Testis (tissue), 3 donors: Measurements from ENCODE around the gene TRIM52. TPM values are rescaled to one million over a fixed set of nuclear protein-coding genes. Genes with fewer than 3 reads are reported as not detected.
A peak's percentile ranks its signal among the peaks of the same experiment; 100 is the strongest.

Source experiments
- DNase-seq: peaks from one replicate; pipeline ENCODE4 v3.0.0-alpha.2; 2019
- H3K27ac ChIP-seq, 2 donors: fragments of 200-600 bp; sonication (generic); one replicate each; pipeline ENCODE4 v1.5.1; 2019
- H3K27me3 ChIP-seq: fragments of 200-600 bp; sonication (generic); one replicate; pipeline ENCODE4 v1.5.1; 2019
- H3K36me3 ChIP-seq: fragments of 200-600 bp; sonication (generic); one replicate; pipeline ENCODE4 v1.5.1; 2017; ENCODE audit warnings: low read depth; ENCODE audit errors: missing control alignments
- H3K4me1 ChIP-seq: fragments of 200-600 bp; sonication (generic); one replicate; pipeline ENCODE4 v1.5.1; 2019
- H3K4me3 ChIP-seq, 2 donors: fragments of 200-600 bp; sonication (generic); one replicate each; pipeline ENCODE4 v1.5.1; 2017 to 2019
- H3K9me3 ChIP-seq: fragments of 200-600 bp; sonication (generic); one replicate; pipeline ENCODE4 v1.5.1; 2017
- POLR2A ChIP-seq: fragments of 450-650 bp; IDR thresholded peaks from one replicate; pipeline ENCODE4 v1.6.1; 2017; ENCODE audit warnings: antibody characterized with exemption, mild to moderate bottlenecking, moderate library complexity
- WGBS, 2 donors: methylation state at CpG; one replicate each; pipeline ENCODE4 v1.1.5; 2018; 5-methylcytosine and 5-hydroxymethylcytosine counted together
- intact Hi-C: fragments of 100-400 bp; cut with DNase I; formaldehyde crosslinking; loops from one replicate; pipeline ENCODE4 v1.15.1; 2023; ENCODE audit warnings: low total_unique reads
- polyA plus RNA-seq: library from polyadenylated mRNA; stranded (reverse); fragments of 350-450 nt; fragmentation: Illumina TruSeq; extraction: RNeasy Lipid Tissue Mini Kit (QIAGEN cat#74804); gene quantifications from one replicate; pipeline ENCODE4 v1.2.3, GENCODE V29; 2014; ENCODE audit warnings: low read depth, low replicate concordance; ENCODE audit not compliant: insufficient read depth
- total RNA-seq, 2 donors: library from RNA; depleted of rRNA; stranded (reverse); fragments of >200 nt; gene quantifications; one replicate each; pipeline ENCODE4 v1.2.3, GENCODE V29; 2016
- TF ChIP-seq, protein P1 (sequence below), 3 experiments: fragments of 450-650 bp in 2 of 3; fragments of 200-600 bp in 1 of 3; sonication (generic) in 1 of 3; IDR thresholded peaks; one replicate each; pipeline ENCODE4 v1.5.1; 2016 to 2019; ENCODE audit warnings: antibody characterized with exemption in 3 of 3, mild to moderate bottlenecking in 2 of 3, moderate library complexity in 1 of 3

Gene TRIM52
- total and polyA plus RNA-seq, 3 donors from 2014 or later, result 19.3 to 32.8 (median 28.4) TPM

DNA sequence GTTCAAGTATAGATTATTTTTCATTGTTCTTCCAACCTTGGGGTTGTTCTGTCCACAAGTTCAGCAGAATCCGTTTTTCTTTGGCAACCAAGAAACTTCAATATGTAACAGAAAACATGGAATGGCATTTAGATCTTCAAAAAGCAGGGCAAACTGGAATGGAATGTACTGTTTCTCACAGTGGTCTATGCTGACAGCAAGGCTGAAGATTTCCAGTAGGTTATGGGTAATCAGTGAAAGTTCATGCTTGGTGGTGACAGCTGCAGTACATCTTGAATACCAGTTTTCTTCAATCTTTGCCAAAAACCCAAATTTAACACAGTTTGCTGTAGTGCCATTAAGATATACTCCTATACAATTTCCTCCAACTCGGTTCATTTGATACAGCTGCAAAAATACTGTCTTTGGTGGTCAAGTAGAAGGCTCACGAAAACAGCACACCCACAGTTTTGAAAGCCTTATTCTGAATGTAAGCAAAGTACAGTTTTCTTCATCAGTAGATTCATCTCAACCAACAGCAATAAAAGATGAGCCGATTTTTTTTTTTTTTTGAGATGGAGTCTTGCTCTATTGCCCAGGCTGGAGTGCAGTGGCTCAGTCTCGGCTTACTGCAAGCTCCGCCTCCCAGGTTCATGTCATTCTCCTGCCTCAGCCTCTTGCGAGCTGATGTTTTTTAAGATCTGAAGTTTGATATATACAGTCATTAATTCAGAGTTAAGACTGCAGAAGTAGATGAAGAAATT is 4.9 kb downstream of the TRIM52 start:
- intact Hi-C loops, result no loop called here
- TF ChIP-seq, protein P1, sequence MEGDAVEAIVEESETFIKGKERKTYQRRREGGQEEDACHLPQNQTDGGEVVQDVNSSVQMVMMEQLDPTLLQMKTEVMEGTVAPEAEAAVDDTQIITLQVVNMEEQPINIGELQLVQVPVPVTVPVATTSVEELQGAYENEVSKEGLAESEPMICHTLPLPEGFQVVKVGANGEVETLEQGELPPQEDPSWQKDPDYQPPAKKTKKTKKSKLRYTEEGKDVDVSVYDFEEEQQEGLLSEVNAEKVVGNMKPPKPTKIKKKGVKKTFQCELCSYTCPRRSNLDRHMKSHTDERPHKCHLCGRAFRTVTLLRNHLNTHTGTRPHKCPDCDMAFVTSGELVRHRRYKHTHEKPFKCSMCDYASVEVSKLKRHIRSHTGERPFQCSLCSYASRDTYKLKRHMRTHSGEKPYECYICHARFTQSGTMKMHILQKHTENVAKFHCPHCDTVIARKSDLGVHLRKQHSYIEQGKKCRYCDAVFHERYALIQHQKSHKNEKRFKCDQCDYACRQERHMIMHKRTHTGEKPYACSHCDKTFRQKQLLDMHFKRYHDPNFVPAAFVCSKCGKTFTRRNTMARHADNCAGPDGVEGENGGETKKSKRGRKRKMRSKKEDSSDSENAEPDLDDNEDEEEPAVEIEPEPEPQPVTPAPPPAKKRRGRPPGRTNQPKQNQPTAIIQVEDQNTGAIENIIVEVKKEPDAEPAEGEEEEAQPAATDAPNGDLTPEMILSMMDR (IDR thresholded peaks at IDR 0.05), result no peak
- TF ChIP-seq POLR2A, result no peak
- Histone ChIP-seq H3K4me1 (peaks cover 27% of the 10 kb centered on the region), H3K27me3 (no peaks in the 10 kb centered on the region), H3K27ac (no peak overlapping the region), H3K36me3 (no peaks in the 10 kb centered on the region), H3K9me3 (no peaks in the 10 kb centered on the region), H3K4me3 (no peak overlapping the region)
- DNase-seq, result no peak
- 76 to 78% methylated on average over 7 of the region's 7 CpGs for WGBS, 2 donors

DNA sequence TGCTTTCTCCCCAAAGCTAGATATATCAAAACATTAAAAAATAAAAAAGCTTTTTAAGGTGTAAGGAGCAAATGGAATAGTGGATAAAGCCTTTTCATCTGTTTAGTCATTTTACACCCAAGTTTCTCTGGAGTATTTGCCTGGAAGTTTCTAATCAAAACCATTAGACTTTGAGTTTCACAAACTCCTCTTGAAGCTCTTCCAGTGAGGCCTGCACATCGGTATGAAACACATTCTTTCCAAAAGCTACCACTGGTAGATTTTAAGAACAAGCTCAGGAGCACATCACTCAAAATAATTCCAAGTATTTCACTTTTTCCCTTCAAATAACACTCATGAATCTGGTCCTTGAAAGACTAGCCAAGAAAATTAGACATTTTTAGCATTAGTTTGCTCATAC is 5.7 kb downstream of the TRIM52 start:
- Histone ChIP-seq H3K9me3 (no peaks in the 10 kb centered on the region), H3K4me1 (peaks cover 27% of the 10 kb centered on the region), H3K27ac (no peak overlapping the region), H3K27me3 (no peaks in the 10 kb centered on the region), H3K36me3 (no peaks in the 10 kb centered on the region), H3K4me3 (no peak overlapping the region)
- intact Hi-C loops, result no loop called here
- WGBS, 2 donors, result 52 to 67% methylated on average over 1 of the region's 1 CpG
- no peak for TF ChIP-seq POLR2A
- TF ChIP-seq, protein P1 (IDR thresholded peaks at IDR 0.05), result no peak
- no peak for DNase-seq

DNA sequence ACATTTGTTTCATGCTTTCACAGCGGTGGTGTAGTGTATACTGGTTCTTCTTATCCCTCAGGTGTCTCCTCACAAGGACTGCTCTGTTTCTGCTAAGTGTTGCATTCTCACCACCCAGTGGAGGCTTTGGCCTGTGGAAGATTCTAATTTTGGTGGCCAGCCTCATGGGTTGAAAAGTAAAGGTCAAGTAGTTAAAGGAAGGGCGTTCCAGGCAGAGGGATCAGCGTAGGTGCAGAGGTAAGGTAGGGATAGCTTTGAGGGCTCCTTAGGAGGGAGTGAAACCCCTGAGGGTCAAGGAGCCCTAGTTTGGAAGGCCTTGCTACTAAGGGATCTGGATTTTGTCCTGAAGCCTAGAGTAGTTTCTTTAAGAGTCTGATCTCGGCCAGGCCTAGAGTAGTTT is 12.7 kb downstream of the TRIM52 start:
- Histone ChIP-seq H3K27ac (peak overlapping the region; percentile 55 to 94), H3K4me1 (peaks cover 50% of the 10 kb centered on the region), H3K9me3 (no peaks in the 10 kb centered on the region), H3K36me3 (no peaks in the 10 kb centered on the region), H3K27me3 (no peaks in the 10 kb centered on the region), H3K4me3 (peak overlapping the region in 1 of 2 donors; percentile 80)
- TF ChIP-seq POLR2A, result no peak
- TF ChIP-seq, protein P1 (IDR thresholded peaks at IDR 0.05), result no peak
- WGBS, 2 donors, result 52 to 64% methylated on average over 4 of the region's 4 CpGs
- intact Hi-C loops, result no loop called here
- DNase-seq, result no peak

DNA sequence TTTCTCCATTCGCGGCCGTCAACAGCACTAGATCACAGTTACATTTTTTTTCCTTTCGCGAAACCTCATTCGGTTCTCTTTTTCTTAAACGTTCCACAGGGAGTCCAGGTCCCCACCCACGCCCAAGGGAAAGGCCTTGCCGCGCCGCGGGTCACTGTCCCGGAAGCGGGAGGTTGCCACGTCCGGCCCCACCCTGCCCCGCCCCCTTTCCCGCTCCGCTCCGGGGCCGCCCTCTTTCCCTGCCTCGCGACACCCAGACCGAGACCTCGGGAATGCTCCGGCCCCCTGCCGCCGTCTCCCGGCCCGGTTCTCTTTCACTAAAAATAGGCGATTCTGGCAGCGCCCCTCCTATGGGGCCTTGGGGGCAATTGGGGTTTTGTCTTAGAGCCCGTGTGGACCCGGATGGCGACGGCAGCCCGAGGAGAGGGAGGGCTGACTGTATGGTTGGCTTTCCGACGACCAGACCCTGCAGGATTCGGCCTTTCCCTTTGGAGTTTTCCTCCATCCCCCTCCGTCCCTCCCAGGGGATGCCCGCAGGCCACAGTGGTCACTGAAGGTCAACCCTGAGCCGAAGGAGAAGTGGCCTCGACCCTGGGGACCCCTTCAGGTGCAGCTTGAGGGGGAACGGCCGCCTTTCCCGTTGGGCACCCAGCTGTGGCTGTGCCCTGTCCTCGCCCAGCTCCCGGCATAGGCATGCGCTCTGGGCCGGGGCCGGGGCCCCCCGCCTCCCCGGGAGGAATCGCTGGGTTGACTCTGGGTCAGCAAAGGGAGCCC is 14.5 kb downstream of the TRIM52 start:
- TF ChIP-seq, protein P1 (IDR thresholded peaks at IDR 0.05), result no peak
- TF ChIP-seq POLR2A, result peak; percentile 5
- H3K27me3 ChIP-seq, result no peaks in the 10 kb centered on the region
- peak overlapping the region; percentile 94 to 96 for H3K27ac ChIP-seq
- H3K36me3 ChIP-seq, result no peaks in the 10 kb centered on the region
- H3K4me1 ChIP-seq, result peaks cover 53% of the 10 kb centered on the region
- peak overlapping the region; percentile 66 to 80 for H3K4me3 ChIP-seq
- 0 to 1% methylated on average over 42 to 55 of the region's 55 CpGs for WGBS, 2 donors
- peak; percentile 91 for DNase-seq
- intact Hi-C loops, result no loop called here
- no peaks in the 10 kb centered on the region for H3K9me3 ChIP-seq
